ENCODE data around the gene TEX19.
"Not testable (repeated sequence)": the region's sequence is repeated elsewhere in the genome, so short reads cannot be mapped to it uniquely, and the experiment has no call there.

Gene TEX19

DNA sequence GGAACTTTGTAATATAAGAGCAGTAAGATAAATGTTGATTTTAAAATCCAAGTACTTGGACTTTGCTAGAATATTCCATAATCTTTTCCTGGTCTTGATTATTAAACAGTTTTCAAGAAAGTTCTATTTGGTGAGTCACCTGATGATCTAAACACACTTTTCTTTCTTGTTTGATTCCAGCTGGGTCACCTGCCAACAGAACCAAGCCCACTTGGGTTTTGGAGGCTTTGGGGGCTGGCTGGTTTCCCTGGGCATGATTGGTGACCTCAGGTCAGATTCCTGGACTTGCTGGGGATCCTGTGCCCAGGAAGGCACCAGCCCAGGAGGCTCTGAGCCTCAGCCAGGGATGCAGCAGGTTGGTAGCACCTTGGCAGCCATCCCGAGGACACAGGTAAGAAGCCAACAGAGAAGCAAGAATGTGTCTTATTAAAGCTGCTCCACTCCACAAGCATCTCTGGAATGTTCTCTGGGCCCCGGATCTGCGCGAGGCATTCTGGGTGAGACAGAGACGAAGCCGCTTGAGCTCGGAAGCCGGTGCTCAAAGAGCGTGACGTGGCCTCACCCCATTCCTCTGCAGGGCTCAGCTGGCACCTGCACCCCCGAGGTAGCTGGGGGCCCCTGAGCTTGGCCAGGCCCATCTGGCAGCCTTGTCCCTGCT is 3.1 kb upstream of the TEX19 start:
- H3K4me2 ChIP-seq: peak overlapping the region; percentile 80

GRCh38 chr17:82356845-82357355 is 2.1 kb upstream of the TEX19 start:
- no peaks in the 10 kb centered on the region for H3K79me2 ChIP-seq (ENCODE audit: insufficient read depth, low read depth)
- H3K4me2 ChIP-seq: peak overlapping the region; percentile 80
- H3K9ac ChIP-seq: peak overlapping the region; percentile 33; the same call in 1 of the 2 replicates
- no peak for TF ChIP-seq CTCF (conservative IDR thresholded peaks at IDR 0.05; ENCODE audit: low read depth, low read length)
- no peaks in the 10 kb centered on the region; the same call in 1 of the 2 replicates for H3K27me3 ChIP-seq (ENCODE audit: insufficient read depth, low read depth)
- H3K4me3 ChIP-seq (IDR thresholded peaks at IDR 0.05; ENCODE audit: insufficient read depth, low read depth, low read length): no peak overlapping the region
- H3K27ac ChIP-seq: peak overlapping the region; percentile 52
- H2AFZ ChIP-seq (ENCODE audit: low read depth): peak overlapping the region; percentile 44; the same call in 1 of the 2 replicates
- peaks cover 68% of the 10 kb centered on the region for H3K4me1 ChIP-seq (ENCODE audit: low read depth, poor library complexity, severe bottlenecking)
- no peaks in the 10 kb centered on the region for H4K20me1 ChIP-seq (ENCODE audit: insufficient read depth)
- no peaks in the 10 kb centered on the region for H3K36me3 ChIP-seq (ENCODE audit: insufficient read depth)

More for the DNA sequence above, 3.1 kb upstream of the TEX19 start:
- TF ChIP-seq CTCF (conservative IDR thresholded peaks at IDR 0.05; ENCODE audit: low read depth, low read length): no peak
- Histone ChIP-seq H3K36me3 (ENCODE audit: insufficient read depth) (no peaks in the 10 kb centered on the region), H3K79me2 (ENCODE audit: insufficient read depth, low read depth) (no peaks in the 10 kb centered on the region), H4K20me1 (ENCODE audit: insufficient read depth) (no peaks in the 10 kb centered on the region), H3K27me3 (ENCODE audit: insufficient read depth, low read depth) (no peaks in the 10 kb centered on the region; the same call in 1 of the 2 replicates), H3K27ac (no peak overlapping the region), H2AFZ (ENCODE audit: low read depth) (no peak overlapping the region), H3K4me3 (IDR thresholded peaks at IDR 0.05; ENCODE audit: insufficient read depth, low read depth, low read length) (no peak overlapping the region), H3K9ac (no peak overlapping the region), H3K4me1 (ENCODE audit: low read depth, poor library complexity, severe bottlenecking) (peaks cover 78% of the 10 kb centered on the region)

DNA sequence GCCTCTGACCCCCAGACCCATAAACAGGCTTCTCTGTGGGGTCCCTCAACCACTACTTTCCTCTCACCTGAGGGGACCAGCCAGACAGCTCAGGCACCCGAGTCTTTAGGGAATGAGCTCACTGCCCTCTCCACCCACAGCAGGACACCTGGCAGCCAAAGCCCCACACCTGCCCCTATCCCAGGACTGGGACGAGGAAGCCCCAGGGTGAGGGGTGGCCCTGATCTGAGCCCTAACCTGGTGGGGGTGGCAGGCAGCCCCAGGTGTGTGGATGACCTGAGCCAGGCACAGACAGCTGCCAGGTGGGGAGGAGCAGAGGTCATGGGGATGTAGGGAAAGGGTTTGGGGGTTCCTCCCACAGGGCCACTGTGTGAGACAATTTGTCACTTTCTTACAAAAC is 1.7 kb upstream of the TEX19 start:
- no peak overlapping the region; the same call in 1 of the 2 replicates for H3K9ac ChIP-seq
- peak overlapping the region; percentile 80; the same call in 1 of the 2 replicates for H3K4me2 ChIP-seq
- H3K4me1 ChIP-seq (ENCODE audit: low read depth, poor library complexity, severe bottlenecking): peaks cover 63% of the 10 kb centered on the region
- no peaks in the 10 kb centered on the region for H4K20me1 ChIP-seq (ENCODE audit: insufficient read depth)
- peak overlapping the region; percentile 44; the same call in 1 of the 2 replicates for H2AFZ ChIP-seq (ENCODE audit: low read depth)
- no peaks in the 10 kb centered on the region for H3K79me2 ChIP-seq (ENCODE audit: insufficient read depth, low read depth)
- no peaks in the 10 kb centered on the region; the same call in 1 of the 2 replicates for H3K27me3 ChIP-seq (ENCODE audit: insufficient read depth, low read depth)
- H3K27ac ChIP-seq: peak overlapping the region; percentile 52
- H3K4me3 ChIP-seq (IDR thresholded peaks at IDR 0.05; ENCODE audit: insufficient read depth, low read depth, low read length): no peak overlapping the region
- TF ChIP-seq CTCF (conservative IDR thresholded peaks at IDR 0.05; ENCODE audit: low read depth, low read length): no peak
- no peaks in the 10 kb centered on the region for H3K36me3 ChIP-seq (ENCODE audit: insufficient read depth)

GRCh38 chr17:82359451-82360074 is 516 bp downstream of the TEX19 start:
- H3K36me3 ChIP-seq (ENCODE audit: insufficient read depth); H4K20me1 ChIP-seq (ENCODE audit: insufficient read depth); H3K79me2 ChIP-seq (ENCODE audit: insufficient read depth, low read depth); H2AFZ ChIP-seq (ENCODE audit: low read depth); H3K27me3 ChIP-seq (ENCODE audit: insufficient read depth, low read depth); H3K4me3 ChIP-seq (IDR thresholded peaks at IDR 0.05; ENCODE audit: insufficient read depth, low read depth, low read length); H3K27ac ChIP-seq; H3K4me2 ChIP-seq; H3K9ac ChIP-seq: not testable (repeated sequence)
- H3K4me1 ChIP-seq (ENCODE audit: low read depth, poor library complexity, severe bottlenecking): peaks cover 60% of the 10 kb centered on the region
